SKM-1 treated with dmso at 0.1 percent for 144 hours (cell line): Measurements from ENCODE around the gene SHISAL2A.
A peak's percentile ranks its signal among the peaks of the same experiment; 100 is the strongest.

Source experiments
- DNase-seq: peaks from one replicate; lab custom pipeline; 2025; ENCODE audit not compliant: unreplicated experiment; lab: John Stamatoyannopoulos, UW

The SHISAL2A gene

DNA sequence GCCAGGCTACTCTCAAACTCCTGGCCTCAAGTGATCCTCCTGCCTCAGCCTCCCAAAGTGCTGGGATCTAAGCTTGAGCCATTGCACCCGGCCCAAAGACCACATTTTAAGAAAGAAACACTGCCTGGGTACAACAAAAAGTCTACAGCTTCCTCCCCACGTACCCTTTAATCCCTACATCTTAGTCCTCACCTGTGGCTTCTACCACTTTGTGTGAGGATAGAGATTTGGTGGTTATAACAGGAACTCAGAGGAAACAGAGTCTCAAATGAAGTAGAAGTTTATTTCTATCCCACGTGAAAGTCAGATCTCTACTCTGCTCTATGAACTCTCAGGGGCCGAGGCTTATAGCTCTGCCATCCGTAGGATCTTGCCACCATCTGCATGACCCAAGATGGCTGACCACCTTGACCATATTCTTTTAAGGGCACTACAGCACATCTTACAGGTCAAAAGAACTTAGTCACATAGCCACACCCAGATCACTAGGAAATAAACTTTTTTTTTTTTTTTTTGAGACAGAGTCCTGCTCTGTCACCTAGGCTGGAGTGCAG lies 17.4 kb upstream of the SHISAL2A start:
- no peak for DNase-seq

DNA sequence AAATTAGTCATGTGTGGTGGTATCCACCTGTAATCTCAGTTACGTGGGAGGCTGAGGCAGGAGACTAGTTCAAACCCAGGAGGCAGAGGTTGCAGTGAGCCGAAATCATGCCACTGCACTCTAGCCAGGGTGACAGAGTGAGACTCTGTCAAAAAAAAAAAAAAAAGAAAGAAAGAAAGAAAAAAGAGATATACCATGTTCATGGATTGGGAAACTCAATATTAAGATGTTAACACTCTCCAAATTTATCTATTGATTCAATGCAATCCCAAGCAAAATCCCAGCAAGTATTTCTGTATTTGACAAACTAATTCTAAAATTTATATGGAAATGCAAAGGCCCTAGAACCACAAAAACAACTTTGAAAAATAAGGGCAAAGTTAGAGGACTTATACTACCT lies 11.0 kb upstream of the SHISAL2A start:
- no peak for DNase-seq

DNA sequence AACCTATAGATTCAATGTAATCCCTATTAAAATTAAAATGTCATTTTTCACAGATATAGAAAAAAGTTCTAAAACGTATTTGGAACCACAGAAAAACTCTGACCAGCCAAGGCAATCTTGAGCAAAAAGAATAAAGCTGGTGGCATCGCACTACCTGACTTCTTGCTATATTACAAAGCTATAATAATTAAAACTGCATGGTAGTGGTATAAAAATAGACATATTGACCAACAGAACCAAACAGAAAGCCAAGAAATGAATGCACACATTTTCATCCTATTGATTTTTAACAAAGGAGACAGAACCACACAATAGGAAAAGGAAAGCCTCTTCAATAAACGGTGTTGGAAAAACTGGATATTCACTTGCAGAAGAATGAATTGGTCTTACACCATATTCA lies 9.2 kb upstream of the SHISAL2A start:
- DNase-seq: no peak

DNA sequence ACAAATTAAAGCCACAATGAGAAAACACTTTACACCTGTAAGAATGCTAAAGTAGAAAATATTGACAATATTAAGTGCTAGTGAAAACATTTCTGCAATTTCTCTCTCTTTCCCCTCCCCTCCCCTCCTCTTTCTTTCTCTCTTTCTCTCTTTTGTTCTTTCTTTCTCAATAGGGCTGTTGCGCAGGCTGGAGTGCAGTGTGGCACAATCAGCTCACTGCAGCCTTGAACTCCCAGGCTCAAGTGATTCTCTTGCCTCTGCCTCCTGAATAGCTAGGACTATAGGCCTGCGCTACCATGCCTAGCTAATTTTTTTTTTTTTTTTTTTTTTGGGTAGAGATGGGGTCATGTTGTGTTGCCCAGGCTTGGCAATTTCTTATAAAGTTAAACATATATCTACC lies 5.9 kb upstream of the SHISAL2A start:
- DNase-seq: no peak

DNA sequence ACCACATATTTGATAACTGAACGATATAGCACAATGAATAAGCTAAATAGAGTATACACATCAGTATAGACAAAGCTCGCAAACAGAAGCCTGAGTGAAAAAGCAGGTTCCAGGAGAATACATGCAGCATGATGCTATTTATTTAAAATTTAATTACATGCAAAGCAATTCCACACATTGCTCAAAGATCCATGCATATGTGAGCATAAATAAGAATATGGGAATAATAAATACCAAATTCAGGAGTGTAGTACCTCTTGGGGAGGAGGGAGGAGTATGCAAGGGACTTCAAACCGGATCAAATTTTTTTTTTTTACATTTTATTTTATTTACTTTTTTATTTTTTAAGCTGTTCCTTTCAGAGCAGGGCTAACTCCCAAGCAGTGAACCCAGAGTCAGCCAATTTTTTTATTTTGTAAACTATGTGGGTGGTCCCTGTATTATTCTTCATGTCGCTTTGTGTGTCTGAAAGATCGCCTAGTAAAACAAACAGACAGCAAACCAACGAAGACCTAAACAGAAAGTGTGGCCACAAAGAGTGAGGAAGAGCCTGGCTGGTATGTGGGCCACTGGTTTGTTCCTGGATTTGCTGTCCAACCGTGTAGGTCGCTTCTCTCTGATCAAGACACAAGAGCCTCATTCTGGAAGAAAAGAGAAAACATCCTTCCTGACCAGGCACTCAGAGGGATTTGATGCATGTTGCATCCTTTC lies 4.2 kb upstream of the SHISAL2A start:
- DNase-seq: no peak

DNA sequence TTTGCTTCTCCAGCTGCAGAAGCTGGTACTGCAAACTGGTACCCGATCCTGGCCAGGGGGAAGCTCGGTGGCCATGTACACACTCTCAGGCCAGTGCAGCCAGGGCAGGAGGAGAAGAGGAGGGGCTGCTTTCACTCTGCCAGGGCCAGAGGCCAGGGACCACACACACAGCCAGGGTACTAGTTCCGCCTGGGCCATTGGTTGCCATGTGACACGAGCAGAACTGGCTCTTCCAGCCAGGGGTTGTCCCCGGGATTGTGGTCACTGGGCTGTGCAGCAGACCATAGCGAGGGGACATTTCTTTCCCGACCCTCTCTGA lies 3.7 kb upstream of the SHISAL2A start:
- DNase-seq: no peak

DNA sequence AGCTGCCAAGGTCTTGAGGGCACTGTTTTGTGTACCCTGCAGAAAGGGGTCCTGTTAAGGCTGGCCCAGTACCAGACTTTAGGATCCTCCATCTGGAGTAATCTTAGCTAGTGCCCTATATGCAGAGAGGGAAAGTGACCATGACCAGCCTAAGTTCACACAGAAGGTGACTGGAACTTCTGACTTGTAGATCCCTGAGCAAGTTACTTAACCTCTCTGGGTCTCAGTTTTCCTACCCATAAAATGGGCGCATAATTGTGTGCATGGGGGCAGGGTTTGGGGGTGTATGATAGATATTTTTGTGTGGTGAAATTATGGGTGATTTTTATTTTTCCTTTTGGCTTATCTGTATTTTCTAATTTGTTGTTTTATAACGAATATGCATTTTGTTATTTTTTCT lies 3.3 kb upstream of the SHISAL2A start:
- DNase-seq: no peak

DNA sequence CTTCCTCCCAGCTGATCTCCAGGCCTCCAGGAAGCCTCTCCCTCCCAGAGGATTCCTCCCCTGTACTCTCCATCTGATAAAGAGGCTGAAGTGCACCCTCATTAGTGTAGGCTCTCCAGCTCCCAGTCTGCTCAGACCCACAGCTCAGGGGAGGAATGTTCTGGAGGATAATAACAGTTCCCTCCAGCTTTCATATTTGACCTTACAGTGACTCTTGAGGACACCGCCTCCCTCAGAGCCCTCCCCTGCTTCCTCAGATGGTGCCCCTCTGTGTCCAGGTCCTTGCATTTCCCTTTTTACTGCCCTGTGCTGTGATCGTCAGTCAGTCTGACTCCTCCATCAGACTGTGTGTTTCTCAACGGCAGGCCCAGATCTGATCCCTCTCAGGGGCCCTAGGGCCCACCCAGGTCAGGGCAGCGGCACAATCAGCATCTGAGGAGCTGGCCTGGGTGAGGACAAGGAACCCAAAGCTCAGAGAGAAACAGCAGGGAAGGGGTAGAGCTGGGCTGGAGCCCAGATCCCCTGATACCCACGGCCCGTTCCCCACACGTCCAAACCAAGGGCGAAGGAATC lies 1.1 kb upstream of the SHISAL2A start:
- peak; percentile 66 for DNase-seq

DNA sequence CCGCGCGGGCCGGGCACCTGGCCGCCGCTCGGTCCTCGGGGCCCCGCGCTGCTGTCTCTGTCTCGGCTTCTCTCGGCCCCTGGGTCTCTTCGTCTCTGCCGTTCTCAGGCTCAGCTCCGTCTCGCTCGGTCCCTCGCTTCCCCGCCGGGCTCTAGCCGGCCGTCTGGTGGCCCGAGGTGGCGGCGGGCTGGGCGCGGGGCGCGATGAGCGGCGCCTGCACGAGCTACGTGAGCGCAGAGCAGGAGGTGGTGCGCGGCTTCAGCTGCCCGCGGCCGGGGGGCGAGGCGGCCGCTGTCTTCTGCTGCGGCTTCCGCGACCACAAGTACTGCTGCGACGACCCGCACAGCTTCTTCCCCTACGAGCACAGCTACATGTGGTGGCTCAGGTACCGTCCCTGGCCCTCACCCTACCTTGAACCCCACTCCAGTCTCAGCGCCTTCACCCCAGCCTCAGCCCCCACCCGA lies 355 bp downstream of the SHISAL2A start:
- no peak for DNase-seq

DNA sequence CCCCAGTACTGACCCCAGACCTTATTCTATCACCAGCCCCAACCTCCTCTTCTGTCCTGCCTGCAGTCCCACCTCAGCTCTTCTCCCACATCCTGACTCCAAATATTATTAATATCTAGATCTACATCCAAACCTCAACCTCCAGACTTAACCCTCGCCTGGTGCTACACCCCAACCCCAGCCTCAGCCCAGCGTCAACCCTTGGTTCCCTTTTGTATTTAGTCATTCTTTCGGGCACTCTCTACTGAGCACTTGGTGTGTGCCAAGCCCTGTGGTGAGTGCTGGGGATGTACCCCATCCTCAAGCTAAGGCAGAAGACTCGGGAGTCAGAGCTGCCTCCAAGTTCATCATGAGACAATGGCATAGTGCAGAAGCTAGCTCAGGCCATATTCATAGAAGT lies 1.1 kb downstream of the SHISAL2A start:
- DNase-seq: no peak

DNA sequence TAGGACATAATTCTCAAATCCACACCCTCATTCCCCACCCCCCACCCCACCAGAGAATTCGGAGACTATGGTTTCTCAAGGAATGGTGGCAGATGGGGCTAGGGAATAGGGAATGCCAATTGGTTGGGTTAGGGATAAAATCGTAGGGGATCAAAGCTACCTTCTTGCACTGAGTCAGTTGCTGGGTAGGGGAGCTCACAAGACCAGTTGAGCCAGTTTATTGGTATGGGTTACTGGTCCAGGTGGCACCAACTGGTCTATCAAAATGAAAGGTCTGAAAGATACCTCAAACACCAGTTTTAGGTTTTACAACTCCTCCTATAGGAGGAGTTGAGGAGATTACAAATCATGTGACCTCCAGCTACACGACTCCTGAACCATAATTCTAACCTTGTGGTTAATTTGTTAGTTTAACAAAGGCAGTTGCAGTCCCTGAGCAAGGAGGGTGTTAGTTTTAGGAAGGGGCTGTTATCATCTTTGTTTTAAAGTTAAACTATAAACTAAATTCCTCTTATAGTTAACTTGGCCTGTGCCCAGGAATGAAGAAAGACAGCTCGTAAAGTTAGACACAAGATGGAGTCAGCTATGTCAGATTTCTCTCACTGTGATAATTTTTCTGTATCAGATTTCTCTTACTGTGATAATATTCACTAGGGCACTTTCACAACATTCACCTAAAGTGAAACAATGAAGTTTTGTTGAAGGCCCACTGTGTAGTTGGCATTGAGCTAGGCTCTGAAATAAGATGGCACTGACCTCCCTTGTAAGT lies 2.5 kb downstream of the SHISAL2A start:
- DNase-seq: no peak

DNA sequence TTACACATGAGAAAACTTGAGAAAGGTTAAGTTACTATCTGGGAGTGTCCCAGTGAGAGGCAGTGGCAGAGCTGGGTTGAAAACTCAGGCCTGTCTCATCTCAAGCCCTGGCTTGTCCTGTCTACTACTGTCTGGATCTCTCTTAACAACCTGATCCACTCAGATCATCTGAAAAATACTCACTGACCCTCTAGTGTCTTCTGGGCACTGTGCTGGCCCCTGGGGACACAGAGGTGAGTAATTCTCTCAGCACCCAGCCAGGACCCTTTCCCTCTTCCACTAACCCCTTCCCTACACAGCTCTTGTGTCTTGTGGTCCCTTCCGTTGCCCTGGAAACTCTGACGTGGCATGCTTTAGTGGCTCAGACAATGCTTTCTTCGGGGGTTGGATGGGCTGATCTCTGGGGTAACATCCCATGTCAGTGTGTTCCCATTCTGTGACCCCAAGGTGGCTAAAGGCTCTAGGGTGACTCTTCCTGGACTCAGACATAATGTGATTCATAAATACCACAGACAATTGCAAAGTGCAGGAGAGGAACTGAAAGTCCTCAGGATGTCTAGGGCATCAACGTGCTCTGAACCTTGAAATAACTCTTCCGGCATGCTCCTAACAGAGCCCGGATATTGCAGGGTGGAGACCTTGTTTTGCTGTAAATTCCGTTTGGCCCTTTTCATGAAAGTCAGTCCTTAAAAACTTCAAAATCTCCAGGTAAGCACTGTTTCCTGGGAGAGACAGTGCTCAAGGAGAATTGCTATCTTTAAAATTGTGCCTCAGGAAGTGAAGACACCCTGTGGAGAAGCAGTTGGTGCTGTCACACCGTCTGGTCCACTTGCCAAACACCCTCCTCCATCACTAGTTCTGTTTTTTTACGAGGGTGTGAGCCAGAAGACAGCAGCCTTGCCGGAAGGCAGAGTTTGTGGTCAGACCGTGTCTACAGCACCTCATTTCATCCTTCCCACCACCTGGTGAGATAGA lies 4.0 kb downstream of the SHISAL2A start:
- peak; percentile 98 for DNase-seq

DNA sequence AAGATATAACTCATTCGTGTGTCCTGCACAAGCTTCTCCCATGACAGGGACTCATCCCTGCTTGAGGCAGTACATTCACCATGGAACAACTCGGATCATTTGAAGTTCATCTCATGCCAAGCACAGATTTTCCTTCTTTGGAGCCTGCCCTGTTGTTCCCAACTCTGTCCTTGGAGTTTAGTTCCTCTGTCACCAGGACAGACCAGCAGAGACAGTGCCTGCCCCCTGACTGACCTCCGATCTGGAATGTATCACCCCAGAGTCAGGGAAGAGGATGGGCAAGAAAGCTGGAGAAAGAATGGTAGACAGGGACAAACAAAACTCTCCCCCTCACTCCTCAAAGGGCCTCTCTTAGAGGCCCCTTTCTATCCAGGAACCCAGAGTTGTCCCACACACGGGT lies 5.0 kb downstream of the SHISAL2A start:
- no peak for DNase-seq

DNA sequence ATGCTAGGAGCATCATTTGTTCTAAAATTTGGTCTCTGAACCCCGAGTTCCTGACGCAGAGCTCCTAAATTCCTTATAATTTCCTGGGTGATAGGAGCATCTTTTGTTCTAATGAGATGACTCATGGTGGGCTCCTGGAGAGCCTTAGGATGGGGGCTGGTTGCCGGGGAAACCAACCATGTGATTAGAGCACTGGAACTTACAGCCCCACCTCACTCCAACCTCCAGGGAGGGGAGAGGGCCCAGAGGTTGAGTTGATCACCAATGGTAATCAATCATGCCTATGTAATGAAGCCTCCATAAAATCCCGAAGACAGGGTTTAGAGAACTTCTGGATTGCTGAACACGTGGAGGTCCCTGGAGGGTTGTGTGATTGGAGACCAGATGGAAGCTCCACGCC lies 7.7 kb downstream of the SHISAL2A start:
- no peak for DNase-seq

DNA sequence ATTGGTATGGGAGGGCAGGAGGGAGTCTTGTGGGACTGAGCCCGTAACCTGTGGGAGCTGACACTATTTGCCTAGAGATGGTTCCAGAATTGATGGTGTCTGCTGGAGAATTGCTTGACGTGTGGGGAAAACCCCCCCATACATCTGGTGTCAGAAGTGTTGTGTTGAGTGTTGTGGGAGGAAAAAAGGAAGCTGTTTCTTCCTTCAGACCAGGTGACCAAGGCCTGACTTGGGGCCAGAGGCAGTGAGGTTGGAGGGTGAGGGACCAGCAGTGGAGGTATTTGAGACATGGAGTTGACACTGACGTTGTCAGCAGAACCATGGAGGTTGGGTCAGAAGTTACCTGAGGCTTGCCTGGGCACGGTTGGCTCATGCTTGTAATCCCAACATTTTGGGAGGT lies 8.3 kb downstream of the SHISAL2A start:
- peak; percentile 27 for DNase-seq

DNA sequence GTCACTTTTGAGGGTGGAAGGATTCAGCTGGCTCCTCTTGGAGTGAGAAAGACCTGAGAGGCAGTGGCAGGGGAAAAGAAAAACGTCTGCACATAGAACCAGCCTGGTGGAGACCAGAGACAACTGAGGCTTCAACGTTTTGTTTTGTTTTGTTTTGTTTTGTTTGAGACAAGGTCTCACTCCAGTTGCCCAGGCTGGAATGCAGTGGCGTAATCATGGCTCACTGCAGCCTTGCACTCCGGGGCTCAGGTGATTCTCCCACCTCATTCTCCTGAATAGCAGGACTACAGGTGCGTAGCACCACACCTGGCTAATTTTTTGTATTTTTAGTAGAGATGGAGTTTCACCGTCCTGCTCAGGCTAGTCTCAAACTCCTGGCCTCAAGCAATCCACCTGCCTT lies 12.3 kb downstream of the SHISAL2A start:
- no peak for DNase-seq

DNA sequence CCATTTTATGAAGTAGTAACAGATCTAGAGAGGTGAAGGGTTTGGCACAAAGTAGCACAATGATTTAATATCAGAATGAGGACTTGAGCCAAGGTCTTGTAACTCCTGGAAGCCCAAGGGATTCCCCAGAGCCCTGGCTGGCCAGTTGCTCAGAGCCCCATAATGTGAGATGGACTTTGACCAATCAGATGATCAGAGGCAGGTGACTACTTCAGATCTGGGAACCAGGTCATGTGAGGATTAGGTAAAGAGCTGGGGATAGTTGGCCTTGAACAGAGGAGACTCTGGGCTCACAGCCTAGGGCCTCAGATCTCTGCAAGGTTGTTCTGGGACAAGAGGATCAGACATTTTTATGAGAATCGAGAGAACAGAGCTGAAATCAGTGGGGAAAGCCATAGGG lies 18.9 kb downstream of the SHISAL2A start:
- DNase-seq: no peak

DNA sequence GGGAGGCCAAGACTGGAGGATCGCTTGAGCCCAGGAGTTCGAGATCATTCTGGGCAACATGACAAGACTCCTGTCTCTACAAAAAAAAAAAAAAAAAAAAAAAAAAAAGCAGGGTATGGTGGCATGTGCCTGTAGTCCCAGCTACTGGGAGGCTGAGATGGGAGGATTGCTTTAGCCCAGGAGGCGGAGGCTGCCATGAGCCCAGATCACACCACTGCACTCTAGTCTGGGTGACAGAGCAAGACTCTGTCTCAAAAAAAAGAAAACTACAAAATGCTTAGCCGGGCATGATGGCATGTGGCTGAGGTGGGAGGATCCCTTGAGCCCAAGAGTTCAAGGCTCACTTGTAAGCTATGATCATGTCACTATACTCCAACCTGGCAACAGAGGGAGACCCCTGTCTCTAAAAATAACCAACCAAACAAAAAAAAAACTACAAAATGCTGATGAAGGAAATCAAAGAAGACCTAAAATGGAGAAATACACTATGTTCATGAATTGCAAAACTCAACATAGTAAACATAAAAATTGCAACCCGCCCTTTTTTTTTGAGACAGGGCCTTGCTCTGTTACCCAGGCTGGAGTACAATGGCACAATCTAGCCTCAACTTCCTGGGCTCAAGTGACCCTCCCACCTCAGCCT lies 20.4 kb downstream of the SHISAL2A start:
- no peak for DNase-seq

DNA sequence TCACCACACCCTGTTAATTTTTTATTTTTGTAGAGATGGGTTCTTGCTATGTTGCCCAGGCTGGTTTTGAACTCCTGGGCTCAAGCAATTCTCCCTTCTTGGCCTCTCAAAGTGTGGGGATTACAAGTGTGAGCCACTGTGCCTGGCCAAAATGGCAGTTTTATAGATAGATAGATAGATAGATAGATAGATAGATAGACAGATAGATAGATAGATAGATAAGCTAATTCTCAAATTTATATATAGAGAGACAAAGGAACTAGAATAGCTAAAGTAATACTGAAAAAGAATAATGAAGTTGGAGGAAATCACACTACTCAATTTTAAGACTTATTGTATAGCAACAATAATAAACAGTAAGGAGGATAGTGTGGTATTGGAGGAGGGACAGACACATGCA lies 21.1 kb downstream of the SHISAL2A start:
- DNase-seq: no peak

DNA sequence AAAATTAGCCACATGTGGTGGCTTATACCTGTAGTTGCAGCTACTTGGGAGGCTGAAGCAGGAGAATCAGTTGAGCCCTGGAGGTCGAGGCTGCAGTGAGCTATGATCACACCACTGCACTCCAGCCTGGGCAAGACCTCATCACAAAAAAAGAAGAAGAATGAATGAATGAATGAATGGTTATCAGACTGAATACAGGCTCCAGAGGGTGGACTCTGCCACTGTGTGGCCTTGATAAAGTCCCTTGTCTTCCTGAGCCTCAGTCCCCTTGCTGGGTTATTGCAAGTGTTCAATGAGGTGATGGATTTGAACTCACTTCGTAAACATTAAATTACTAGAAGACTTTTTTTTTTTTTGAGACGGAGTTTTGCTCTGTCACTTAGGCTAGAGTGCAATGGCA lies 24.7 kb downstream of the SHISAL2A start:
- DNase-seq: no peak

DNA sequence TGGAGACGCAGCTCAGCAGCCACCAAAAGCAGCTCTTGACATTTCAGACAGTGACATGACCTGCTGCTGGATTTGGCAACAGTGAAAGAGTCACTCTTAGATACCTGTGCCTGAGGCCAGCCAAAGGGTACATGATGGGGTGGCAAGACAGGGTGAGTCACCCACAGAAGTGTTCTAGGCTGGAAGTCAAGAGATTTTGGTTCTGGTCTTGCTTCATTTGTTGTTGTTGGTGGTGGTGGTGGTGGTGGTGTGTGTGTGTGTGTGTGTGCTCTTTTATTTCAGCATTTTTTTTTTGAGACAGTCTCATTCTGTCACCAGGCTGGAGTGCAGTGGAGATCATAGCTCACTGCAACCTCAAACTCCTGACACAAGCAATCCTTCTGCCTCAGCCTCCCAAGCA lies 25.8 kb downstream of the SHISAL2A start:
- DNase-seq: no peak
